ENCODE measurements around the gene INTS7. TPM values are rescaled to one million over a fixed set of nuclear protein-coding genes. Genes with fewer than 3 reads are reported as not detected.
"Not testable (repeated sequence)": the region's sequence is repeated elsewhere in the genome, so short reads cannot be mapped to it uniquely, and the experiment has no call there.

The INTS7 gene
- total RNA-seq, 2 donors from 2014 or later, result 6.6 to 8.6 TPM

DNA sequence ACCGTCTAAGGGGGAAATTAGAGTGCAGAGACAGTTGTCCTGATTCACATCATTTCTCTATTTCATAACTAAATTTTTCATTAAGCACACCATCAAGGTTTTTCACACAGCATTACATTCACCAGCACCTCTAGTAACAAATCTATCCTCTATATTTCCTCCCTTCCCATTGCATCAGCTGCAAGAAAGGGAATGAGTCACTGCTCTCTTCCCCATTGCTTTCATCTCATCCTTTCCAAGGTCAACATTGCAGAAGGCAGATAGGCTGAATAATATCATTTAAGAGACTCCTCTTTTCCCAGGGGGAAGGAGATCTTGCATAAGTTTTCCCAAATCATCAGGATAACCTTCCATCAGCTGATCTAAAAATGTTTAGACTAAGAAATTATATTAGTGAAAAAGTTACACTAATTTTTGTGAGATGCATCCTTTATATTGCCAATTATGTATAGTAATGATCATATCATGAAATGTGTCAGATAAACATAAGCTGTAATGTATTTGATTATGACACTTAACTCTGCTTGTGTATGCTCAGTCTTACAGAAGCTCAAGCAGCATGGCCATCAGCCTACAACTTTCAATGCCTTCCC lies 4.3 kb downstream of the INTS7 start:
- Histone ChIP-seq H3K27ac (no peak overlapping the region), H3K9me3 (no peaks in the 10 kb centered on the region), H3K27me3 (no peaks in the 10 kb centered on the region), H3K4me3 (no peak overlapping the region), H3K4me1 (peaks cover 37% of the 10 kb centered on the region), H3K36me3 (replicated peaks in 1 of 2; ENCODE audit: insufficient read depth in 1 of 2, low read depth in 2 of 2) (no peaks in the 10 kb centered on the region)
- DNase-seq (no peak), ATAC-seq (no peak)
- intact Hi-C loops (cut with DNase I), result loop anchor here (10.0 kb wide), 1 partner anchor 346 kb away; no protein-coding TSS in a partner anchor
- TF ChIP-seq, protein P1, sequence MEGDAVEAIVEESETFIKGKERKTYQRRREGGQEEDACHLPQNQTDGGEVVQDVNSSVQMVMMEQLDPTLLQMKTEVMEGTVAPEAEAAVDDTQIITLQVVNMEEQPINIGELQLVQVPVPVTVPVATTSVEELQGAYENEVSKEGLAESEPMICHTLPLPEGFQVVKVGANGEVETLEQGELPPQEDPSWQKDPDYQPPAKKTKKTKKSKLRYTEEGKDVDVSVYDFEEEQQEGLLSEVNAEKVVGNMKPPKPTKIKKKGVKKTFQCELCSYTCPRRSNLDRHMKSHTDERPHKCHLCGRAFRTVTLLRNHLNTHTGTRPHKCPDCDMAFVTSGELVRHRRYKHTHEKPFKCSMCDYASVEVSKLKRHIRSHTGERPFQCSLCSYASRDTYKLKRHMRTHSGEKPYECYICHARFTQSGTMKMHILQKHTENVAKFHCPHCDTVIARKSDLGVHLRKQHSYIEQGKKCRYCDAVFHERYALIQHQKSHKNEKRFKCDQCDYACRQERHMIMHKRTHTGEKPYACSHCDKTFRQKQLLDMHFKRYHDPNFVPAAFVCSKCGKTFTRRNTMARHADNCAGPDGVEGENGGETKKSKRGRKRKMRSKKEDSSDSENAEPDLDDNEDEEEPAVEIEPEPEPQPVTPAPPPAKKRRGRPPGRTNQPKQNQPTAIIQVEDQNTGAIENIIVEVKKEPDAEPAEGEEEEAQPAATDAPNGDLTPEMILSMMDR (IDR thresholded peaks at IDR 0.05), result no peak
- no peak for TF ChIP-seq POLR2A (IDR thresholded peaks at IDR 0.05)
- 92 to 95% methylated on average over 1 of the region's 1 CpG for WGBS, 2 donors

DNA sequence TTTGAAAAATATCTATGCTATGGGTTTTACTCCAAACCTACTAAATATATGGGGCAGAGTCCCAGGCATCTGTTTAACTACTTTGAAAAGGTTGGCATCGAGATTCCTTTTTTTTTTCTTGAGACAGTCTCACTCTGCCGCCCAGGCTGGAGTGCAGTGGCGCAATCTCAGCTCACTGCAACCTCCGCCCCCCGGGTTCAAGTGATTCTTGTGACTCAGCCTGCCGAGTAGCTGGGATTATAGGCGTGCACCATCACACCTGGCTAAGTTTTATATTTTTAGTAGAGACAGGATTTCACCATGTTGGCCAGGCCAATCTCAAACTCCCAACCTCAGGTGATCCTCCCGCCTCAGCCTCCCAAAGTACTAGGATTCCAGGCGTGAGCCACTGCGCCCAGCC lies 7.6 kb downstream of the INTS7 start:
- WGBS, 2 donors, result 89 to 92% methylated on average over 10 of the region's 10 CpGs
- ATAC-seq; H3K9me3 ChIP-seq; H3K27me3 ChIP-seq; intact Hi-C loops (cut with DNase I); H3K27ac ChIP-seq; H3K36me3 ChIP-seq (replicated peaks in 1 of 2; ENCODE audit: insufficient read depth in 1 of 2, low read depth in 2 of 2); DNase-seq; H3K4me3 ChIP-seq: not testable (repeated sequence)
- H3K4me1 ChIP-seq, result peaks cover 19% of the 10 kb centered on the region

DNA sequence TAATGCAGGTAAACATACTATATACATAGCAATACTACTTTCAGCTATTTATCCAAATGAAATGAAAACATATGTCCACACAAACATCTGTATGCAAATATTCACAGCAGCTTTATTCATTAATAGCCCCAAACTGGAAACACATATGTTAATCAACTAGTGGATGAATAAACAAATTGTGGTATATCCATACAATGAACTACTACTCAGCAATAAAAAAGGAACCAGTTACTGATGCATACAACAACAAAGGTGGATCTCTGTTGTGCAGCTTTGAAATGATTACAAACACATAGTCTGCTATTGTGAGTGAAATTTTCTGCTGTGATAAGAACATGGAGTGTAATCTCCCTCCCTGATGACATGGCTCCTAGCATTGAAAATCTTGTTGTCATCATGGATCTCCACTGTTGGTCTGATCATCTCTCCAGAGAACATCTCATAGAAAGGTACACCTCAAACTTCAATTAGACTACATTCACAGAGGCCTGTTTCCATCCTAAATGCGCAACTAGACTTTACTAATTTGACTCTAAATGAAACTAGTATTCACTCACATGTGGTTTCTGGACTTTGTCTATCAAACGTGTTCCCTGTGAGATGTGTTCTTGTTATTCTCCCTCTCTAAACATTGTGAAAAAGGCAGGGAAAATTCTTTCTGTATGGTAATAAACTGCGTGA lies 10.7 kb downstream of the INTS7 start:
- H3K36me3 ChIP-seq (replicated peaks in 1 of 2; ENCODE audit: insufficient read depth in 1 of 2, low read depth in 2 of 2), result no peaks in the 10 kb centered on the region
- 91 to 96% methylated on average over 3 of the region's 3 CpGs for WGBS, 2 donors
- TF ChIP-seq, protein P1 (IDR thresholded peaks at IDR 0.05), result no peak
- no peak for TF ChIP-seq POLR2A (IDR thresholded peaks at IDR 0.05)
- no peak for ATAC-seq
- H3K27ac ChIP-seq, result no peak overlapping the region
- peaks cover 27% of the 10 kb centered on the region for H3K4me1 ChIP-seq
- H3K4me3 ChIP-seq, result no peak overlapping the region
- intact Hi-C loops (cut with DNase I), result no loop called here
- DNase-seq, result no peak
- H3K27me3 ChIP-seq, result no peaks in the 10 kb centered on the region
- no peaks in the 10 kb centered on the region for H3K9me3 ChIP-seq

DNA sequence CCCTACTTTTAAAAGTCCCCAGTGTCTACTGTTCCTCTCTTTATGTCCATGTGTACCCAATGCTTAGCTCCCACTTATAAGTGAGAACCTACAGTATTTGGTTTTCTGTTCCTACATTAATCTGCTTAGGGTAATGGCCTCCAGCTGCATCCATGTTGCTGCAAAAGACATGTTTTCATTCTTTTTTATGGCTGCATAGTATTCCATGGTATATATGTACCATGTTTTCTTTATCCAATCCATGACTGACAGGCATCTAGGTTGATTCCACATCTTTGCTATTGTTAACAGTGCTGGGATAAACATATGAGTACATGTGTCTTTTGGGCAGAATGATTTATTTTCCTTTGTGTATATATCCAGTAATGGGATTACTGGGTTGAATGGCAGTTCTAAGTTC lies 12.4 kb downstream of the INTS7 start:
- intact Hi-C loops (cut with DNase I); H3K4me3 ChIP-seq; DNase-seq; H3K27me3 ChIP-seq; H3K27ac ChIP-seq; H3K36me3 ChIP-seq (replicated peaks in 1 of 2; ENCODE audit: insufficient read depth in 1 of 2, low read depth in 2 of 2); H3K9me3 ChIP-seq; ATAC-seq: not testable (repeated sequence)
- H3K4me1 ChIP-seq, result peaks cover 27% of the 10 kb centered on the region

DNA sequence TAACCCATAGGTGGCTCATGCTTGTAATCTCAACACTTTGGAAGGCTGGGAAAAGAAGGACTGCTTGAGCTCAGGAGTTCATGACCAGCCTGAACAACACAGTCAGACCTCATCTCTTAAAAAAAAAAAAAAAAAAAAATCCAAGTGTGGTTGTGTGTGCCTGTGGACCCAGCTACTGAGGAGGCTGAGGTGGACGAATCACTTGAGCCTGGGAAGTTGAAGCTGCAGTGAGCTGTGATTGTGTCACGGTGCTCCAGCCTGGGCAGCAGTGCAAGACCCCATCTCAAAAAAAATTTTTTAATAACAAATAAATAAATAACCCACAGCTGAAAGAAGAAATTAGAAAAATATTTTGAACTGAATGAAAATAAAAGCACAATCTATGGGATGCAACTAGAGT lies 13.8 kb downstream of the INTS7 start:
- Histone ChIP-seq H3K4me1 (peaks cover 18% of the 10 kb centered on the region), H3K27me3 (no peaks in the 10 kb centered on the region), H3K36me3 (replicated peaks in 1 of 2; ENCODE audit: insufficient read depth in 1 of 2, low read depth in 2 of 2) (no peaks in the 10 kb centered on the region), H3K9me3 (no peaks in the 10 kb centered on the region), H3K27ac (peak overlapping the region in 1 of 4 donors; percentile 51), H3K4me3 (no peak overlapping the region)
- 46 to 60% methylated on average over 2 of the region's 2 CpGs for WGBS, 2 donors
- ATAC-seq, result no peak
- intact Hi-C loops (cut with DNase I), result no loop called here
- no peak for DNase-seq
- TF ChIP-seq, protein P1 (IDR thresholded peaks at IDR 0.05), result no peak
- no peak for TF ChIP-seq POLR2A (IDR thresholded peaks at IDR 0.05)

DNA sequence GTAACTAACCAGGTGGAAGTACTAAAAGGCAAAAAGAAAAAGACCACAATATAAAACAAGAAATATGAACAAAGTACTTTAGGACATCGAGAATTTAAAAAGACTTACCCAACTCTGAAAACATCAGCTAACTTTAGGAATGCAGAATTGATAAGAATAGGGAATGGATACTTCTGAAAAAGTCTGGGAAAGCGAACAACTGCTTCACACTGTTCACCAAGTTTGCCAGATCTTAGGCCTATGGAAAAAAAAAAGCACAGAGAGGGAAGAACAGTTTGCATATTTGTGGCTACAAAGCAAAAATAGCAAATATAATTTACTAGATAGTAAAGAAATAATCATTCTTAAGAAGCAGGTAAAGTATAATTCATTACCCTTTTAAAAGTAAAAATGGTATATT lies 14.4 kb downstream of the INTS7 start:
- ATAC-seq, result peak; percentile 65

More for the DNA sequence above, 14.4 kb downstream of the INTS7 start:
- intact Hi-C loops (cut with DNase I), result no loop called here
- WGBS, 2 donors, result 38 to 40% methylated on average over 2 of the region's 2 CpGs
- no peak for DNase-seq
- H3K9me3 ChIP-seq, result no peaks in the 10 kb centered on the region
- no peaks in the 10 kb centered on the region for H3K36me3 ChIP-seq (replicated peaks in 1 of 2; ENCODE audit: insufficient read depth in 1 of 2, low read depth in 2 of 2)
- peak overlapping the region in 1 of 4 donors; percentile 51 for H3K27ac ChIP-seq
- no peak for TF ChIP-seq POLR2A (IDR thresholded peaks at IDR 0.05)
- TF ChIP-seq, protein P1 (IDR thresholded peaks at IDR 0.05), result no peak
- H3K4me1 ChIP-seq, result peaks cover 17% of the 10 kb centered on the region
- H3K4me3 ChIP-seq, result no peak overlapping the region
- H3K27me3 ChIP-seq, result no peaks in the 10 kb centered on the region
